Endothelial cell of umbilical vein (primary cell): ENCODE data around the gene STAT1. TPM values are rescaled to one million over a fixed set of nuclear protein-coding genes. Genes with fewer than 3 reads are reported as not detected.

ENCODE experiments used
- BruUV-seq: library from RNA; stranded (reverse); fragments of 400-500 nt; replicated peaks from 2 replicates; lab custom pipeline; 2021; lab: Mats Ljungman, UMichigan
- CTCF ChIA-PET: fragments of 300-600, 350-600 bp; sonication (Branson Sonifier 250); formaldehyde crosslinking; loops from one replicate; lab custom pipeline; 2021; ENCODE audit warnings: antibody characterized with exemption, inconsistent platforms; lab: Charles Lee
- POLR2A ChIA-PET: fragments of 300-600, 350-600 bp; sonication (Branson Sonifier 250); formaldehyde crosslinking; loops from one replicate; lab custom pipeline; 2021; ENCODE audit warnings: antibody characterized with exemption, inconsistent platforms; lab: Charles Lee
- DNase-seq: peaks from one replicate; pipeline ENCODE4 v3.0.0-alpha.2; 2011; ENCODE audit warnings: low read depth, low spot score
- FAIRE-seq: peaks from 2 replicates; lab custom pipeline; 2011; peaks lifted over from hg19 to GRCh38; lab: Jason Lieb, UNC
- H2AFZ ChIP-seq: 2 replicates; pipeline ENCODE4 v1.6.0; 2012; ENCODE audit warnings: low read depth, low read length, control low read depth, inconsistent platforms
- H3K27ac ChIP-seq: 2 replicates; pipeline ENCODE4 v1.5.1; 2011; ENCODE audit warnings: low read depth, mild to moderate bottlenecking, control low read depth, low read length, moderate library complexity; ENCODE audit not compliant: insufficient read depth
- H3K27me3 ChIP-seq, 2 experiments: 2 replicates each; pipeline versions ENCODE4 v1.6.0 to v1.6.1; 2011; ENCODE audit warnings: low read length in 2 of 2, mixed read lengths in 1 of 2; ENCODE audit not compliant: control insufficient read depth in 2 of 2, insufficient read depth in 2 of 2
- H3K36me3 ChIP-seq, 2 experiments: 2 replicates in 1 of 2; 3 replicates in 1 of 2; pipeline ENCODE4 v1.5.1; 2011; ENCODE audit warnings: low read length in 2 of 2, mild to moderate bottlenecking in 1 of 2, moderate library complexity in 1 of 2; ENCODE audit not compliant: control insufficient read depth in 2 of 2, insufficient read depth in 2 of 2; ENCODE audit errors: extremely low read depth in 1 of 2
- H3K4me1 ChIP-seq: 3 replicates; pipeline ENCODE4 v1.5.1; 2011; ENCODE audit warnings: mild to moderate bottlenecking, low read length; ENCODE audit not compliant: control insufficient read depth, insufficient read depth; ENCODE audit errors: extremely low read depth
- H3K4me2 ChIP-seq: 2 replicates; pipeline ENCODE4 v1.6.1; 2011; ENCODE audit warnings: low read length, control low read depth, mixed read lengths; ENCODE audit not compliant: insufficient read depth
- H3K4me3 ChIP-seq, 3 experiments: fragments of 200-600 bp in 1 of 3; sonication (generic), shearing (Covaris generic) in 1 of 3; replicated peaks in 1 of 3; 2 replicates each; pipeline ENCODE4 v1.5.1; 2011 to 2016; ENCODE audit warnings: control low read depth in 3 of 3, low read length in 3 of 3, mild to moderate bottlenecking in 2 of 3, inconsistent platforms in 1 of 3, low read depth in 1 of 3, moderate library complexity in 1 of 3; ENCODE audit not compliant: insufficient read depth in 1 of 3
- H3K79me2 ChIP-seq: 2 replicates; pipeline ENCODE4 v1.6.0; 2012; ENCODE audit warnings: low read length, inconsistent platforms; ENCODE audit not compliant: control insufficient read depth, insufficient read depth
- H3K9ac ChIP-seq: replicated peaks from 2 replicates; pipeline ENCODE3; 2011; ENCODE audit warnings: low read length, control low read depth; ENCODE audit not compliant: insufficient read depth; ENCODE audit errors: extremely low read depth
- H3K9me1 ChIP-seq: replicated peaks from 3 replicates; pipeline ENCODE4 v1.6.0; 2011; ENCODE audit warnings: mild to moderate bottlenecking, low read length; ENCODE audit not compliant: control insufficient read depth, insufficient read depth; ENCODE audit errors: extremely low read depth
- H3K9me3 ChIP-seq: replicated peaks from 2 replicates; pipeline ENCODE4 v1.5.1; 2012; ENCODE audit warnings: low read length, inconsistent platforms; ENCODE audit not compliant: control insufficient read depth, insufficient read depth
- H4K20me1 ChIP-seq: replicated peaks from 2 replicates; pipeline ENCODE3; 2011; ENCODE audit warnings: mild to moderate bottlenecking, low read length; ENCODE audit not compliant: control insufficient read depth, insufficient read depth; ENCODE audit errors: extremely low read depth
- EZH2 ChIP-seq: IDR thresholded peaks from 2 replicates; pipeline ENCODE4 v1.6.1; 2012; ENCODE audit warnings: borderline replicate concordance, low read depth, mild to moderate bottlenecking, moderate library complexity, low read length, inconsistent platforms; ENCODE audit not compliant: severe bottlenecking
- FOS ChIP-seq: IDR thresholded peaks from 2 replicates; pipeline ENCODE4 v1.6.1; 2011; ENCODE audit warnings: mild to moderate bottlenecking, low read length, moderate library complexity, borderline replicate concordance; ENCODE audit not compliant: insufficient read depth
- GATA2 ChIP-seq: IDR thresholded peaks from 2 replicates; pipeline ENCODE4 v1.7.0; 2011; ENCODE audit warnings: low read depth, mild to moderate bottlenecking, moderate library complexity, mixed read lengths, low read length; ENCODE audit not compliant: insufficient read length, insufficient read depth
- JUN ChIP-seq: IDR thresholded peaks from 2 replicates; pipeline ENCODE4 v1.6.1; 2011; ENCODE audit warnings: borderline replicate concordance, low read depth; ENCODE audit not compliant: insufficient read length, insufficient read depth
- MYC ChIP-seq: IDR thresholded peaks from one replicate; pipeline ENCODE4 v1.6.1; 2011; ENCODE audit warnings: mild to moderate bottlenecking, low read depth, low read length
- POLR2A ChIP-seq: IDR thresholded peaks from 2 replicates; pipeline ENCODE4 v1.6.1; 2012; ENCODE audit warnings: low read depth, mild to moderate bottlenecking, control low read depth, low read length
- POLR2AphosphoS5 ChIP-seq: IDR thresholded peaks from 2 replicates; pipeline ENCODE4 v1.6.1; 2012; ENCODE audit warnings: low read depth, mild to moderate bottlenecking, control low read depth, low read length, moderate library complexity; ENCODE audit not compliant: insufficient read depth
- dilution Hi-C: fragments of 300-500 bp; cut with MboI; formaldehyde crosslinking; loops from one replicate; pipeline ENCODE4 v1.15.0; 2019; ENCODE audit warnings: low sequenced_read_pairs; ENCODE audit not compliant: extremely low pct_ligation_motif_present
- intact Hi-C: fragments of 100-400 bp; cut with micrococcal nuclease; formaldehyde crosslinking; loops from one replicate; pipeline ENCODE4 v1.10.0; 2022
- polyA plus RNA-seq, 4 experiments: library from polyadenylated mRNA; depleted of rRNA in 3 of 4; stranded (reverse) in 3 of 4; unstranded in 1 of 4; fragments of >200 nt; gene quantifications; 2 replicates each; pipeline versions ENCODE4 v1.2.1 to v1.2.3, GENCODE V29; 2011 to 2012; ENCODE audit warnings: missing spikeins in 1 of 4
- total RNA-seq: library from RNA; stranded (reverse); gene quantifications from 2 replicates; pipeline ENCODE4 v1.2.3, GENCODE V29; 2021
- TF ChIP-seq, protein P1 (sequence below), 2 donors: IDR thresholded peaks; 1 replicate in 1 of 2; 2 replicates in 1 of 2; pipeline ENCODE4 v1.5.1; 2011; ENCODE audit warnings: low read length in 2 of 2, mild to moderate bottlenecking in 2 of 2, moderate library complexity in 2 of 2, control low read depth in 1 of 2, inconsistent platforms in 1 of 2, low read depth in 1 of 2; ENCODE audit not compliant: insufficient read depth in 1 of 2; ENCODE audit errors: extremely low read depth in 1 of 2
- TF ChIP-seq, protein P2 (sequence below): IDR thresholded peaks from 2 replicates; pipeline ENCODE4 v1.6.1; 2011; ENCODE audit not compliant: insufficient read depth, insufficient read length

Gene STAT1
- total and polyA plus RNA-seq, 2 donors (not counting 3 experiments of a cell fraction or from before 2014, with no cell fraction given): 64.2 to 67.6 TPM

DNA sequence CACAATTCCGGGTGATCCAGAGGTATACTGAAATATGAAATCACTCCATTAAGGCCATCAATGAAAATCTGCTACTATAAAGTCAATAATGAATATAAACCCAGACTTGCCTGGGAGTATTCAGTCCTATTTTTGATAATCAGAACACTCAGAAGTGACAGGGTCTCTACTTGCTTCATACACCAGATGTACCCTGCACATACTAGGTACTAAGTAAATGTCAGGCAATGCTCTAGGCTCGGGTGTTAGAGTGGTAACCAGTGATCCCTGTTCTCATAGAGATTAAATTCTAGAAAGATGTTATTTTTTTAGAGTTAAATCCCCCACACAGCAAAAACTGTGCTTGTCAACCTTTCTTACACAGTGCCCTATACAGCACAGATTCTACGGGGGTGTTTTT, 12.3 kb downstream of the STAT1 start:
- no TSS peak for BruUV-seq
- Histone ChIP-seq H3K4me1 (no peaks in the 10 kb centered on the region), H3K79me2 (no peaks in the 10 kb centered on the region), H2AFZ (no peak overlapping the region), H3K27me3 (no peaks in the 10 kb centered on the region), H3K9me1 (no peaks in the 10 kb centered on the region), H3K27ac (no peak overlapping the region), H3K4me2 (no peak overlapping the region), H3K4me3 (no peak overlapping the region), H3K9ac (no peak overlapping the region), H3K36me3 (peaks cover 32 to 65% of the 10 kb centered on the region in 2 experiments), H3K9me3 (no peaks in the 10 kb centered on the region), H4K20me1 (no peaks in the 10 kb centered on the region)
- POLR2A ChIA-PET: no interaction called here
- CTCF ChIA-PET: no interaction called here
- TF ChIP-seq EZH2: no peak
- no peak for TF ChIP-seq FOS
- peak; percentile 30 for TF ChIP-seq POLR2A
- dilution Hi-C loops: no loop called here
- FAIRE-seq: no peak
- intact Hi-C loops: no loop called here
- DNase-seq: no peak

DNA sequence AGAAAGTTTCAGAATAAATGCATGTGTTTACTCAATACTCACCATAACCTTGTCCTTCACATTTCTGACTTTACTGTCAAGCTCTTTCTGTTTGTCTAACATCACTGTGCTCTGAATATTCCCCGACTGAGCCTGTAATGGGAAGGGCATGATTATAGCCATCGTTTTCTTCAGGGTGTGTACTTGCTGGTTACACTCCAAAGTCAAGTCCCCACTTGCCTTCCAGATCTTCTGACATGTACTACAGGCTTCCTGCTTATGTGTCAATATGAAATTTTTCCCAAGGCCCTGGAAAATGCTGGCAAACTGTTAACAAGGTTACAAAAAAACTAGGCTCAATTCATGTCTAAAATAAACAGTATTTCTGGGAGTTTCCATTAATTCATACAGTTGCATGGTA, 12.9 kb downstream of the STAT1 start:
- TF ChIP-seq JUN: no peak
- TF ChIP-seq, protein P1, sequence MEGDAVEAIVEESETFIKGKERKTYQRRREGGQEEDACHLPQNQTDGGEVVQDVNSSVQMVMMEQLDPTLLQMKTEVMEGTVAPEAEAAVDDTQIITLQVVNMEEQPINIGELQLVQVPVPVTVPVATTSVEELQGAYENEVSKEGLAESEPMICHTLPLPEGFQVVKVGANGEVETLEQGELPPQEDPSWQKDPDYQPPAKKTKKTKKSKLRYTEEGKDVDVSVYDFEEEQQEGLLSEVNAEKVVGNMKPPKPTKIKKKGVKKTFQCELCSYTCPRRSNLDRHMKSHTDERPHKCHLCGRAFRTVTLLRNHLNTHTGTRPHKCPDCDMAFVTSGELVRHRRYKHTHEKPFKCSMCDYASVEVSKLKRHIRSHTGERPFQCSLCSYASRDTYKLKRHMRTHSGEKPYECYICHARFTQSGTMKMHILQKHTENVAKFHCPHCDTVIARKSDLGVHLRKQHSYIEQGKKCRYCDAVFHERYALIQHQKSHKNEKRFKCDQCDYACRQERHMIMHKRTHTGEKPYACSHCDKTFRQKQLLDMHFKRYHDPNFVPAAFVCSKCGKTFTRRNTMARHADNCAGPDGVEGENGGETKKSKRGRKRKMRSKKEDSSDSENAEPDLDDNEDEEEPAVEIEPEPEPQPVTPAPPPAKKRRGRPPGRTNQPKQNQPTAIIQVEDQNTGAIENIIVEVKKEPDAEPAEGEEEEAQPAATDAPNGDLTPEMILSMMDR (IDR thresholded peaks at IDR 0.05; ENCODE audit: extremely low read depth in 1 of 2, insufficient read depth in 1 of 2, low read depth in 1 of 2, low read length in 2 of 2): no peak
- no peak for TF ChIP-seq GATA2
- TF ChIP-seq FOS: no peak
- no peak for TF ChIP-seq POLR2AphosphoS5
- TF ChIP-seq POLR2A: no peak
- TF ChIP-seq MYC: no peak
- TF ChIP-seq EZH2: no peak
- TF ChIP-seq, protein P2, sequence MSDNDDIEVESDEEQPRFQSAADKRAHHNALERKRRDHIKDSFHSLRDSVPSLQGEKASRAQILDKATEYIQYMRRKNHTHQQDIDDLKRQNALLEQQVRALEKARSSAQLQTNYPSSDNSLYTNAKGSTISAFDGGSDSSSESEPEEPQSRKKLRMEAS: no peak
- ChIA-PET POLR2A (no interaction called here), CTCF (no interaction called here)
- Histone ChIP-seq H3K9me3 (no peaks in the 10 kb centered on the region), H4K20me1 (no peaks in the 10 kb centered on the region), H3K79me2 (no peaks in the 10 kb centered on the region), H3K36me3 (peaks cover 28 to 63% of the 10 kb centered on the region in 2 experiments), H3K9me1 (no peaks in the 10 kb centered on the region), H3K27ac (no peak overlapping the region), H3K4me1 (no peaks in the 10 kb centered on the region), H2AFZ (no peak overlapping the region), H3K4me2 (no peak overlapping the region), H3K9ac (no peak overlapping the region), H3K27me3 (no peaks in the 10 kb centered on the region), H3K4me3 (no peak overlapping the region)
- no peak for FAIRE-seq
- no peak for DNase-seq
- intact Hi-C loops (no loop called here), dilution Hi-C loops (no loop called here)
- no TSS peak for BruUV-seq
